Breast epithelium (tissue), 4 donors: Measurements from ENCODE around the gene DSCAML1. TPM values are rescaled to one million over a fixed set of nuclear protein-coding genes. Genes with fewer than 3 reads are reported as not detected.
A peak's percentile ranks its signal among the peaks of the same experiment; 100 is the strongest.

Source experiments
- DNase-seq, 2 donors: peaks; one replicate each; pipeline ENCODE4 v3.0.0-alpha.2; 2019; ENCODE audit warnings: low spot score in 2 of 2
- H3K27ac ChIP-seq, 2 donors: fragments of 200-600 bp; sonication (generic) in 1 of 2; one replicate each; pipeline ENCODE4 v1.5.1; 2016 to 2019; ENCODE audit warnings: mild to moderate bottlenecking in 1 of 2
- H3K27me3 ChIP-seq, 2 donors: fragments of 200-600 bp; sonication (generic) in 1 of 2; one replicate each; pipeline versions ENCODE4 v1.5.1 to v1.6.0; 2017 to 2019; ENCODE audit warnings: control low read depth in 1 of 2, mild to moderate bottlenecking in 1 of 2
- H3K36me3 ChIP-seq: fragments of 200-600 bp; one replicate; pipeline ENCODE4 v1.5.1; 2019
- H3K4me1 ChIP-seq, 2 donors: fragments of 200-600 bp; sonication (generic); one replicate each; pipeline ENCODE4 v1.5.1; 2016 to 2019; ENCODE audit warnings: control low read depth in 1 of 2
- H3K4me3 ChIP-seq, 3 donors: fragments of 200-600 bp; sonication (generic); 1 replicate in 2 of 3; 2 replicates in 1 of 3; pipeline ENCODE4 v1.5.1; 2016 to 2019; ENCODE audit warnings: mild to moderate bottlenecking in 3 of 3, moderate library complexity in 2 of 3
- H3K9me3 ChIP-seq, 2 donors: fragments of 200-600 bp; sonication (generic) in 1 of 2; one replicate each; pipeline ENCODE4 v1.5.1; 2016 to 2019; ENCODE audit warnings: control low read depth in 1 of 2
- CTCF ChIP-seq, 3 donors: fragments of 450-650 bp; IDR thresholded peaks; one replicate each; pipeline ENCODE4 v1.5.1; 2016 to 2017; ENCODE audit warnings: antibody characterized with exemption in 3 of 3, mild to moderate bottlenecking in 3 of 3, moderate library complexity in 3 of 3
- POLR2A ChIP-seq: fragments of 450-650 bp; IDR thresholded peaks from one replicate; pipeline ENCODE4 v1.6.1; 2016; ENCODE audit warnings: antibody characterized with exemption, mild to moderate bottlenecking, moderate library complexity
- POLR2AphosphoS5 ChIP-seq, 3 donors: sonication (generic); formaldehyde crosslinking; IDR thresholded peaks; one replicate each; pipeline ENCODE4 v1.6.1; 2017; ENCODE audit warnings: antibody characterized with exemption in 3 of 3
- intact Hi-C: fragments of 100-400 bp; cut with DNase I; formaldehyde crosslinking; loops from one replicate; pipeline ENCODE4 v1.15.1; 2023; ENCODE audit warnings: low total_unique reads
- total RNA-seq, 3 donors: library from RNA; depleted of rRNA; stranded (reverse); fragments of >200 nt; gene quantifications; one replicate each; pipeline ENCODE4 v1.1.0, GENCODE V29; 2016

DSCAML1 gene
- total RNA-seq, 3 donors from 2014 or later = 0.33 to 1.8 (median 0.64) TPM

GRCh38 chr11:117819096-117820040, 22.4 kb upstream of the DSCAML1 start:
- H3K4me3 ChIP-seq = no peak overlapping the region
- no peaks in the 10 kb centered on the region for H3K9me3 ChIP-seq
- no peaks in the 10 kb centered on the region for H3K4me1 ChIP-seq
- no peaks in the 10 kb centered on the region for H3K36me3 ChIP-seq
- TF ChIP-seq CTCF (IDR thresholded peaks at IDR 0.05) = peak in 1 of 3 donors; percentile 22
- no peak for TF ChIP-seq POLR2AphosphoS5 (IDR thresholded peaks at IDR 0.05)
- H3K27ac ChIP-seq = no peak overlapping the region
- intact Hi-C loops = no loop called here
- no peaks in the 10 kb centered on the region for H3K27me3 ChIP-seq
- no peak for DNase-seq

GRCh38 chr11:117818041-117818873, 21.2 kb upstream of the DSCAML1 start:
- no peak overlapping the region for H3K4me3 ChIP-seq
- intact Hi-C loops = no loop called here
- no peak for TF ChIP-seq POLR2A
- no peak for TF ChIP-seq POLR2AphosphoS5 (IDR thresholded peaks at IDR 0.05)
- no peak for TF ChIP-seq CTCF (IDR thresholded peaks at IDR 0.05)
- no peak overlapping the region for H3K27ac ChIP-seq
- H3K36me3 ChIP-seq = no peaks in the 10 kb centered on the region
- H3K4me1 ChIP-seq = no peaks in the 10 kb centered on the region
- DNase-seq = no peak
- H3K27me3 ChIP-seq = no peaks in the 10 kb centered on the region
- H3K9me3 ChIP-seq = no peaks in the 10 kb centered on the region

GRCh38 chr11:117817368-117818040, 20.5 kb upstream of the DSCAML1 start:
- peak; percentile 95 to 98 (median 96) for TF ChIP-seq CTCF (IDR thresholded peaks at IDR 0.05)
- no peak for TF ChIP-seq POLR2A
- Histone ChIP-seq H3K4me1 (no peaks in the 10 kb centered on the region), H3K27ac (no peak overlapping the region), H3K36me3 (no peaks in the 10 kb centered on the region), H3K4me3 (peak overlapping the region in 1 of 3 donors; percentile 40), H3K27me3 (no peaks in the 10 kb centered on the region), H3K9me3 (no peaks in the 10 kb centered on the region)
- peak; percentile 66 to 83 for DNase-seq
- intact Hi-C loops = no loop called here

- Histone ChIP-seq H3K36me3 (no peaks in the 10 kb centered on the region), H3K27me3 (no peaks in the 10 kb centered on the region), H3K4me1 (no peaks in the 10 kb centered on the region), H3K27ac (no peak overlapping the region), H3K9me3 (no peaks in the 10 kb centered on the region), H3K4me3 (no peak overlapping the region)
- DNase-seq = no peak
- TF ChIP-seq POLR2AphosphoS5 (IDR thresholded peaks at IDR 0.05) (no peak), POLR2A (no peak), CTCF (IDR thresholded peaks at IDR 0.05) (no peak)
- intact Hi-C loops = no loop called here
Measured at GRCh38 chr11:117816846-117817367, 19.9 kb upstream of the DSCAML1 start.
